A673 (cell line): ENCODE results near the gene BRAF.
"Not testable (repeated sequence)": the region's sequence is repeated elsewhere in the genome, so short reads cannot be mapped to it uniquely, and the experiment has no call there.

ENCODE experiments used
- EZH2 ChIP-seq: fragments of 200-600 bp; sonication (generic); IDR thresholded peaks from 2 replicates; pipeline ENCODE4 v1.6.1; 2017; ENCODE audit warnings: borderline replicate concordance, low read depth, mild to moderate bottlenecking, mixed read lengths, antibody characterized with exemption, low read length; ENCODE audit not compliant: poor library complexity, severe bottlenecking
- TF ChIP-seq, protein P1 (sequence below): fragments of 300-800, 200-600 bp; sonication (generic); conservative IDR thresholded peaks from 2 replicates; pipeline ENCODE4 v1.5.1; 2017; ENCODE audit warnings: low read depth, mild to moderate bottlenecking, antibody characterized with exemption, low read length, moderate library complexity, mixed read lengths

DNA sequence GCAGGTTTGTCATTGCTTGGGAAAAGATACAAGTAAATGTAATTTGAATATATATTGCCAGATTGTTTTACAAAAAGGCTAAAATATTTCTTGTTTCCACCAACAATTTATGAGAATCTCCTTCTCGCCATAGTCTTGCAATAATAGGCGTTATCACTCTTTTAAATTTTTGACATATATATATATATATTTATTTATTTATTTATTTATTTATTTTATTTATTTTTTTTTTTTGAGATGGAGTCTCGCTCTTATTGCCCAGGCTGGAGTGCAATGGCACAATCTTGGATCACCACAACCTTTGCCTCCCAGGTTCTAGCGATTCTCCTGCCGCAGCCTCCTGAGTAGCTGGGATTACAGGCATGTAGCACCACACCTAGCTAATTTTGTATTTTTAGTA is 17.5 kb upstream of the BRAF start:
- TF ChIP-seq, protein P1, sequence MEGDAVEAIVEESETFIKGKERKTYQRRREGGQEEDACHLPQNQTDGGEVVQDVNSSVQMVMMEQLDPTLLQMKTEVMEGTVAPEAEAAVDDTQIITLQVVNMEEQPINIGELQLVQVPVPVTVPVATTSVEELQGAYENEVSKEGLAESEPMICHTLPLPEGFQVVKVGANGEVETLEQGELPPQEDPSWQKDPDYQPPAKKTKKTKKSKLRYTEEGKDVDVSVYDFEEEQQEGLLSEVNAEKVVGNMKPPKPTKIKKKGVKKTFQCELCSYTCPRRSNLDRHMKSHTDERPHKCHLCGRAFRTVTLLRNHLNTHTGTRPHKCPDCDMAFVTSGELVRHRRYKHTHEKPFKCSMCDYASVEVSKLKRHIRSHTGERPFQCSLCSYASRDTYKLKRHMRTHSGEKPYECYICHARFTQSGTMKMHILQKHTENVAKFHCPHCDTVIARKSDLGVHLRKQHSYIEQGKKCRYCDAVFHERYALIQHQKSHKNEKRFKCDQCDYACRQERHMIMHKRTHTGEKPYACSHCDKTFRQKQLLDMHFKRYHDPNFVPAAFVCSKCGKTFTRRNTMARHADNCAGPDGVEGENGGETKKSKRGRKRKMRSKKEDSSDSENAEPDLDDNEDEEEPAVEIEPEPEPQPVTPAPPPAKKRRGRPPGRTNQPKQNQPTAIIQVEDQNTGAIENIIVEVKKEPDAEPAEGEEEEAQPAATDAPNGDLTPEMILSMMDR, result not testable (repeated sequence)
- TF ChIP-seq EZH2, result not testable (repeated sequence)
